GM12878 (cell line): ENCODE results near the gene PRKCQ. TPM values are rescaled to one million over a fixed set of nuclear protein-coding genes. Genes with fewer than 3 reads are reported as not detected.

ENCODE experiments used
- ATAC-seq: fragments of 200-7000 bp; cut with Tn5 transposase; 3 replicates; pipeline ENCODE4 v1.9.1; 2020; ENCODE audit warnings: mild to moderate bottlenecking, moderate library complexity
- BruUV-seq: library from RNA; stranded (reverse); fragments of 400-500 nt; replicated peaks from 2 replicates; lab custom pipeline; 2021; lab: Mats Ljungman, UMichigan
- CTCF ChIA-PET: fragments of 300-600 bp; sonication (Branson Sonifier 250); formaldehyde crosslinking; extraction: SDS; loops from one replicate; lab custom pipeline; 2021; ENCODE audit warnings: inconsistent platforms; lab: Yijun Ruan, JAX
- POLR2A ChIA-PET: fragments of 350-600 bp; formaldehyde crosslinking; extraction: SDS; loops from one replicate; lab custom pipeline; 2021; ENCODE audit warnings: inconsistent platforms; lab: Charles Lee
- RAD21 ChIA-PET: fragments of 300-600 bp; sonication (Branson Sonifier 250); formaldehyde crosslinking; loops from one replicate; lab custom pipeline; 2023; ENCODE audit warnings: antibody characterized with exemption; ENCODE audit not compliant: unreplicated experiment; lab: Charles Lee
- SMC1A ChIA-PET: fragments of 300-600 bp; sonication (Branson Sonifier 250); formaldehyde crosslinking; loops from one replicate; lab custom pipeline; 2023; ENCODE audit not compliant: unreplicated experiment, uncharacterized antibody; lab: Charles Lee
- DNase-seq: peaks from one replicate; pipeline ENCODE4 v3.0.0-alpha.2; 2011; ENCODE audit warnings: low read depth, low spot score
- FAIRE-seq: peaks from 3 replicates; lab custom pipeline; 2011; peaks lifted over from hg19 to GRCh38; lab: Jason Lieb, UNC
- H2AFZ ChIP-seq: 2 replicates; pipeline ENCODE4 v1.6.0; 2011; ENCODE audit warnings: low read depth, low read length, control low read depth; ENCODE audit not compliant: control insufficient read depth
- H3K27ac ChIP-seq: 2 replicates; pipeline ENCODE4 v1.5.1; 2011; ENCODE audit warnings: control low read depth; ENCODE audit not compliant: control insufficient read depth, insufficient read depth
- H3K27me3 ChIP-seq, 2 experiments: replicated peaks in 1 of 2; 2 replicates each; pipeline versions ENCODE4 v1.6.0 to v1.6.1; 2011; ENCODE audit warnings: low read length in 1 of 2; ENCODE audit not compliant: control insufficient read depth in 2 of 2, insufficient read depth in 2 of 2
- H3K36me3 ChIP-seq, 2 experiments: 2 replicates each; pipeline ENCODE4 v1.5.1; 2011; ENCODE audit warnings: low read length in 1 of 2; ENCODE audit not compliant: control insufficient read depth in 2 of 2, insufficient read depth in 2 of 2
- H3K4me1 ChIP-seq: 2 replicates; pipeline ENCODE4 v1.6.1; 2011; ENCODE audit warnings: mild to moderate bottlenecking, low read length, moderate library complexity, mixed read lengths; ENCODE audit not compliant: control insufficient read depth, insufficient read depth
- H3K4me2 ChIP-seq: 2 replicates; pipeline ENCODE4 v1.6.0; 2011; ENCODE audit warnings: control low read depth; ENCODE audit not compliant: control insufficient read depth, insufficient read depth
- H3K4me3 ChIP-seq: fragments of 200-600 bp; sonication (generic); 2 replicates; pipeline ENCODE4 v1.5.1; 2016
- H3K79me2 ChIP-seq: 2 replicates; pipeline ENCODE4 v1.6.0; 2011; ENCODE audit warnings: low read length; ENCODE audit not compliant: control insufficient read depth, insufficient read depth
- H3K9ac ChIP-seq: 2 replicates; pipeline ENCODE4 v1.8.0; 2011; ENCODE audit warnings: low read length, control low read depth, mixed read lengths; ENCODE audit not compliant: control insufficient read depth, insufficient read depth
- H3K9me3 ChIP-seq: replicated peaks from 3 replicates; pipeline ENCODE4 v1.5.1; 2011; ENCODE audit warnings: mild to moderate bottlenecking, low read length; ENCODE audit not compliant: control insufficient read depth, insufficient read depth
- H4K20me1 ChIP-seq: 2 replicates; pipeline ENCODE4 v1.6.0; 2011; ENCODE audit not compliant: control insufficient read depth, insufficient read depth
- BRCA1 ChIP-seq: IDR thresholded peaks from 2 replicates; pipeline ENCODE4 v1.6.1; 2011; ENCODE audit warnings: low read depth, low read length, improper control_type of control experiment
- CHD4 ChIP-seq: fragments of 200-600 bp; sonication (generic); IDR thresholded peaks from 2 replicates; pipeline ENCODE4 v1.6.1; 2016; ENCODE audit warnings: mild to moderate bottlenecking
- ESRRA ChIP-seq: IDR thresholded peaks from 2 replicates; pipeline ENCODE4 v1.6.1; 2012; ENCODE audit warnings: mild to moderate bottlenecking, low read length, improper control_type of control experiment
- FOXM1 ChIP-seq: IDR thresholded peaks from 2 replicates; pipeline ENCODE4 v1.6.1; 2012; ENCODE audit warnings: low read depth, mild to moderate bottlenecking, inconsistent platforms, low read length, moderate library complexity
- HDGF ChIP-seq: fragments of 450-650 bp; IDR thresholded peaks from 2 replicates; pipeline ENCODE4 v1.6.1; 2016; ENCODE audit warnings: antibody characterized with exemption
- KLF5 ChIP-seq: fragments of 450-650 bp; IDR thresholded peaks from 2 replicates; pipeline ENCODE4 v1.6.1; 2014; ENCODE audit warnings: mild to moderate bottlenecking; ENCODE audit not compliant: partially characterized antibody
- MYB ChIP-seq: fragments of 150-350 bp; IDR thresholded peaks from 2 replicates; pipeline ENCODE4 v1.6.1; 2014; ENCODE audit warnings: mild to moderate bottlenecking, low read depth, low read length, borderline replicate concordance
- NFXL1 ChIP-seq: fragments of 450-650 bp; IDR thresholded peaks from 2 replicates; pipeline ENCODE4 v1.6.1; 2017; ENCODE audit warnings: antibody characterized with exemption, mild to moderate bottlenecking, borderline replicate concordance
- PAX5 ChIP-seq: IDR thresholded peaks from 2 replicates; pipeline ENCODE4 v1.6.1; 2011; ENCODE audit warnings: low read depth, low read length, borderline replicate concordance
- PML ChIP-seq: IDR thresholded peaks from 2 replicates; pipeline ENCODE4 v1.6.1; 2012; ENCODE audit warnings: low read length, inconsistent platforms
- SMC3 ChIP-seq: IDR thresholded peaks from 2 replicates; pipeline ENCODE4 v1.6.1; 2011; ENCODE audit warnings: low read length, improper control_type of control experiment, borderline replicate concordance
- YY1 ChIP-seq: IDR thresholded peaks from 2 replicates; pipeline ENCODE4 v1.6.1; 2011; ENCODE audit warnings: low read depth, mild to moderate bottlenecking, low read length
- ZBED1 ChIP-seq: IDR thresholded peaks from 2 replicates; pipeline ENCODE4 v1.6.1; 2016; ENCODE audit warnings: borderline replicate concordance
- ZNF207 ChIP-seq: fragments of 450-650 bp; IDR thresholded peaks from 2 replicates; pipeline ENCODE4 v1.6.1; 2014; ENCODE audit warnings: antibody characterized with exemption, mild to moderate bottlenecking, borderline replicate concordance
- ZNF24 ChIP-seq: fragments of 450-650 bp; IDR thresholded peaks from 2 replicates; pipeline ENCODE4 v1.6.1; 2017; ENCODE audit warnings: antibody characterized with exemption, mild to moderate bottlenecking
- WGBS: methylation state at CpG from one replicate; pipeline ENCODE4 v1.1.6; 2016; ENCODE audit warnings: low lambda C conversion rate; ENCODE audit not compliant: insufficient replicate concordance, insufficient coverage; ENCODE audit errors: missing lambda C conversion rate; 5-methylcytosine and 5-hydroxymethylcytosine counted together
- in situ Hi-C: fragments of 300-500 bp; cut with MboI; formaldehyde crosslinking; loops from 9 replicates; pipeline ENCODE4 v1.14.3; 2018; ENCODE audit warnings: mixed read lengths
- intact Hi-C: fragments of 100-400 bp; cut with micrococcal nuclease; formaldehyde crosslinking; loops from one replicate; pipeline ENCODE4 v1.14.2; 2022; ENCODE audit not compliant: unreplicated experiment
- polyA plus RNA-seq, 11 experiments: library from polyadenylated mRNA; depleted of rRNA in 4 of 11; unstranded in 6 of 11; stranded (reverse) in 5 of 11; fragments of >200 nt; fragmentation: Nextera tagmentation in 4 of 11; fragmentation: Illumina TruSeq in 1 of 11; extraction: Ambion mirVana in 4 of 11; extraction: Trizol in 1 of 11; gene quantifications; 1 replicate in 1 of 11; 2 replicates in 10 of 11; pipeline versions ENCODE4 v1.2.1 to v1.2.3, GENCODE V29; 2011 to 2016; ENCODE audit warnings: inconsistent platforms in 2 of 11, missing spikeins in 2 of 11, low read depth in 1 of 11
- total RNA-seq, 4 experiments: library from RNA; depleted of rRNA in 3 of 4; stranded (reverse); fragments of >200 nt in 3 of 4; fragmentation: Illumina TruSeq in 1 of 4; extraction: Trizol in 1 of 4; gene quantifications; 2 replicates each; pipeline versions ENCODE4 v1.2.1 to v1.2.3, GENCODE V29; 2013 to 2021
- TF ChIP-seq, protein P1 (sequence below): IDR thresholded peaks from 2 replicates; pipeline ENCODE4 v1.6.1; 2011; ENCODE audit warnings: borderline replicate concordance, low read depth, mild to moderate bottlenecking, moderate library complexity, low read length; ENCODE audit not compliant: insufficient read depth, poor library complexity, severe bottlenecking
- TF ChIP-seq, protein P2 (sequence below): fragments of 450-650 bp; conservative IDR thresholded peaks from 2 replicates; pipeline ENCODE4 v1.6.1; 2017; ENCODE audit warnings: mild to moderate bottlenecking, moderate library complexity
- TF ChIP-seq, protein P3 (sequence below): IDR thresholded peaks from 2 replicates; pipeline ENCODE4 v1.6.1; 2011; ENCODE audit warnings: low read depth, low read length, improper control_type of control experiment, borderline replicate concordance

PRKCQ gene
- total and polyA plus RNA-seq, 10 of the 15 experiments (the other 5 are each of a cell fraction or from before 2014, with no cell fraction given) = 0.26 to 8.9 (median 0.98) TPM

DNA sequence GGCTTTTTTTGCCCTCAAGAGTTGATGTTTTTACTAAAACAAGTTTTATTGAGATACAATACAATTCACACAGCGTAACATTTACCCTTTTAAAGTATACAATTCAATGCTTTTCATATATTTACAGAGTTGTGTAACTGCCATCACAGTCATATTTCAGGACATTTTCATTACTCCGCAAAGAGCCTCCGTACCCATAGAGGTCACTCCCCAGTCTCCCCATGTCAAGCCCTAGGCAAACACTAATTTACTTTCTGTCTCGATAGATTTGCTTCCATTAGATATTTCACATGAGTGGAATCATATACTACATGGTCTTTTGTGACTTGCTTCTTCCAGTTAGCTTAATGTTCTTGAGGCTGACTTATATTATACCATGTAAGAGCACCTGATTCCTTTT, 183.8 kb downstream of the PRKCQ start (continued):
- TF ChIP-seq ESRRA (no peak), ZNF207 (no peak), PAX5 (no peak), FOXM1 (no peak), NFXL1 (no peak), YY1 (no peak), PML (no peak)
- TF ChIP-seq, protein P1, sequence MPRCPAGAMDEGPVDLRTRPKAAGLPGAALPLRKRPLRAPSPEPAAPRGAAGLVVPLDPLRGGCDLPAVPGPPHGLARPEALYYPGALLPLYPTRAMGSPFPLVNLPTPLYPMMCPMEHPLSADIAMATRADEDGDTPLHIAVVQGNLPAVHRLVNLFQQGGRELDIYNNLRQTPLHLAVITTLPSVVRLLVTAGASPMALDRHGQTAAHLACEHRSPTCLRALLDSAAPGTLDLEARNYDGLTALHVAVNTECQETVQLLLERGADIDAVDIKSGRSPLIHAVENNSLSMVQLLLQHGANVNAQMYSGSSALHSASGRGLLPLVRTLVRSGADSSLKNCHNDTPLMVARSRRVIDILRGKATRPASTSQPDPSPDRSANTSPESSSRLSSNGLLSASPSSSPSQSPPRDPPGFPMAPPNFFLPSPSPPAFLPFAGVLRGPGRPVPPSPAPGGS = no peak
- TF ChIP-seq, protein P2, sequence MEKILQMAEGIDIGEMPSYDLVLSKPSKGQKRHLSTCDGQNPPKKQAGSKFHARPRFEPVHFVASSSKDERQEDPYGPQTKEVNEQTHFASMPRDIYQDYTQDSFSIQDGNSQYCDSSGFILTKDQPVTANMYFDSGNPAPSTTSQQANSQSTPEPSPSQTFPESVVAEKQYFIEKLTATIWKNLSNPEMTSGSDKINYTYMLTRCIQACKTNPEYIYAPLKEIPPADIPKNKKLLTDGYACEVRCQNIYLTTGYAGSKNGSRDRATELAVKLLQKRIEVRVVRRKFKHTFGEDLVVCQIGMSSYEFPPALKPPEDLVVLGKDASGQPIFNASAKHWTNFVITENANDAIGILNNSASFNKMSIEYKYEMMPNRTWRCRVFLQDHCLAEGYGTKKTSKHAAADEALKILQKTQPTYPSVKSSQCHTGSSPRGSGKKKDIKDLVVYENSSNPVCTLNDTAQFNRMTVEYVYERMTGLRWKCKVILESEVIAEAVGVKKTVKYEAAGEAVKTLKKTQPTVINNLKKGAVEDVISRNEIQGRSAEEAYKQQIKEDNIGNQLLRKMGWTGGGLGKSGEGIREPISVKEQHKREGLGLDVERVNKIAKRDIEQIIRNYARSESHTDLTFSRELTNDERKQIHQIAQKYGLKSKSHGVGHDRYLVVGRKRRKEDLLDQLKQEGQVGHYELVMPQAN = no peak

DNA sequence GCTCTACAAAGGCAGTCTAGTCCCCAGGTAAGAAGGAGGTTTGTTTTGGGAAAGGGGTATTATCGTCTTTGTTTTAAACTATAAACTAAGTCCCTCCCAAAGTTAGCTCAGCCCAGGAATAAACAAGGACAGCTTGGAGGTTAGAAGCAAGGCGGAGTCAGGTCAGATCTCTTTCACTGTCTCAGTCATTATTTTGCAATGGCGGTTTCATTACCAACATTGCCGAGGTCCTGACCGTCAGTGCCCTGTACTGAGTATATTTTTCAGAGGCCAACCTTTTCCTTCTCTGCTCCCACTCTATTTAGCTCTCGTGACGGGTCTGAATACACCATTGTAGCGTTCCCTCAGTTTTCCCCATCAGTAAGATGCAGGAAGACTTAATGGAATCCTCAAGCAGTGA, 184.5 kb downstream of the PRKCQ start:
- Histone ChIP-seq H3K27me3 (peaks cover 0 to 5% of the 10 kb centered on the region in 2 experiments; a peak in 2 of 4 replicates), H3K9me3 (no peaks in the 10 kb centered on the region; the same call in 2 of the 3 replicates), H2AFZ (no peak overlapping the region), H3K4me2 (no peak overlapping the region), H3K79me2 (no peaks in the 10 kb centered on the region), H3K27ac (no peak overlapping the region), H3K9ac (no peak overlapping the region), H3K36me3 (no peaks in the 10 kb centered on the region), H3K4me1 (no peaks in the 10 kb centered on the region), H4K20me1 (no peaks in the 10 kb centered on the region), H3K4me3 (no peak overlapping the region)
- CTCF ChIA-PET = interaction anchor here (1.0 to 8.5 kb wide), 3 partner anchors 11 to 195 kb away, joined by 4 to 217 read pairs (median 5); partner anchors contain the start of gene PFKFB3
- FAIRE-seq = no peak
- POLR2A ChIA-PET = interaction anchor here (0.7 to 0.8 kb wide), 2 partner anchors 65 to 127 kb away, joined by 3 to 4 read pairs; no protein-coding TSS in a partner anchor
- in situ Hi-C loops = no loop called here
- SMC1A ChIA-PET = interaction anchor here (0.8 to 10.6 kb wide), 6 partner anchors 10 to 193 kb away, joined by 3 to 138 read pairs (median 4); partner anchors contain the start of gene PFKFB3
- intact Hi-C loops = no loop called here
- RAD21 ChIA-PET = interaction anchor here (0.9 to 4.0 kb wide), 3 partner anchors 11 to 309 kb away, joined by 3 to 12 read pairs (median 4); partner anchors contain the start of gene PFKFB3
- WGBS = 47% methylated on average over 8 of the region's 8 CpGs
- no peak for ATAC-seq
- DNase-seq = no peak
- no peak for TF ChIP-seq SMC3
- no peak for TF ChIP-seq ZBED1
- TF ChIP-seq ZNF24 = no peak
- no peak for TF ChIP-seq CHD4
- TF ChIP-seq MYB = no peak
- TF ChIP-seq, protein P3, sequence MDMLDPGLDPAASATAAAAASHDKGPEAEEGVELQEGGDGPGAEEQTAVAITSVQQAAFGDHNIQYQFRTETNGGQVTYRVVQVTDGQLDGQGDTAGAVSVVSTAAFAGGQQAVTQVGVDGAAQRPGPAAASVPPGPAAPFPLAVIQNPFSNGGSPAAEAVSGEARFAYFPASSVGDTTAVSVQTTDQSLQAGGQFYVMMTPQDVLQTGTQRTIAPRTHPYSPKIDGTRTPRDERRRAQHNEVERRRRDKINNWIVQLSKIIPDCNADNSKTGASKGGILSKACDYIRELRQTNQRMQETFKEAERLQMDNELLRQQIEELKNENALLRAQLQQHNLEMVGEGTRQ = no peak
- TF ChIP-seq BRCA1 = no peak
- TF ChIP-seq HDGF = no peak
- TF ChIP-seq FOXM1 = no peak
- TF ChIP-seq, protein P1 = no peak
- TF ChIP-seq KLF5 = no peak
- no TSS peak for BruUV-seq
